GM12865 (cell line): ENCODE results near the gene AQP7.

ENCODE experiments used
- DNase-seq: peaks from one replicate; pipeline ENCODE4 v3.0.0; 2010; ENCODE audit warnings: low read depth
- H3K4me3 ChIP-seq: 2 replicates; pipeline ENCODE4 v1.5.1; 2011; ENCODE audit warnings: mild to moderate bottlenecking, low read depth, low read length, control low read depth
- TF ChIP-seq, protein P1 (sequence below): IDR thresholded peaks from 2 replicates; pipeline ENCODE4 v1.5.1; 2011; ENCODE audit warnings: low read length, control low read depth, low read depth, inconsistent platforms; ENCODE audit not compliant: insufficient read depth; ENCODE audit errors: missing control alignments

AQP7 gene

DNA sequence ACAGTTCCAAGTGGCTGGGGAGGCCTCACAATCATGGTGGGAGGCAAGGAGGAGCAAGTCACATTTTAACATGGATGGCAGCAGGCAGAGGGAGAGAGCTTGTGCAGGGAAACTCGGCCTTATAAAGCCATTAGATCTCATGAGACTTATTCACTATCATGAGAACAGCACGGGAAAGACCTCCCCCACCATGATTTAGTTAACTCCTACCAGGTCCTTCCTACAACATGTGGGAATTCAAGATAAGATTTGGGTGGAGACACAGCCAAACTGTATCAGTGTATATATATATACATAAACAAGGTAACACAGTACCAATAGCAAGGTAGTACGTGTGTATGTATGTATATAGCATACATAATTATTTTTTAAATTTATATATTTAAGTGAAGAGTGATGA, 61.2 kb downstream of the AQP7 start:
- H3K4me3 ChIP-seq, result no peak overlapping the region
- TF ChIP-seq, protein P1, sequence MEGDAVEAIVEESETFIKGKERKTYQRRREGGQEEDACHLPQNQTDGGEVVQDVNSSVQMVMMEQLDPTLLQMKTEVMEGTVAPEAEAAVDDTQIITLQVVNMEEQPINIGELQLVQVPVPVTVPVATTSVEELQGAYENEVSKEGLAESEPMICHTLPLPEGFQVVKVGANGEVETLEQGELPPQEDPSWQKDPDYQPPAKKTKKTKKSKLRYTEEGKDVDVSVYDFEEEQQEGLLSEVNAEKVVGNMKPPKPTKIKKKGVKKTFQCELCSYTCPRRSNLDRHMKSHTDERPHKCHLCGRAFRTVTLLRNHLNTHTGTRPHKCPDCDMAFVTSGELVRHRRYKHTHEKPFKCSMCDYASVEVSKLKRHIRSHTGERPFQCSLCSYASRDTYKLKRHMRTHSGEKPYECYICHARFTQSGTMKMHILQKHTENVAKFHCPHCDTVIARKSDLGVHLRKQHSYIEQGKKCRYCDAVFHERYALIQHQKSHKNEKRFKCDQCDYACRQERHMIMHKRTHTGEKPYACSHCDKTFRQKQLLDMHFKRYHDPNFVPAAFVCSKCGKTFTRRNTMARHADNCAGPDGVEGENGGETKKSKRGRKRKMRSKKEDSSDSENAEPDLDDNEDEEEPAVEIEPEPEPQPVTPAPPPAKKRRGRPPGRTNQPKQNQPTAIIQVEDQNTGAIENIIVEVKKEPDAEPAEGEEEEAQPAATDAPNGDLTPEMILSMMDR, result no peak
- DNase-seq, result no peak

DNA sequence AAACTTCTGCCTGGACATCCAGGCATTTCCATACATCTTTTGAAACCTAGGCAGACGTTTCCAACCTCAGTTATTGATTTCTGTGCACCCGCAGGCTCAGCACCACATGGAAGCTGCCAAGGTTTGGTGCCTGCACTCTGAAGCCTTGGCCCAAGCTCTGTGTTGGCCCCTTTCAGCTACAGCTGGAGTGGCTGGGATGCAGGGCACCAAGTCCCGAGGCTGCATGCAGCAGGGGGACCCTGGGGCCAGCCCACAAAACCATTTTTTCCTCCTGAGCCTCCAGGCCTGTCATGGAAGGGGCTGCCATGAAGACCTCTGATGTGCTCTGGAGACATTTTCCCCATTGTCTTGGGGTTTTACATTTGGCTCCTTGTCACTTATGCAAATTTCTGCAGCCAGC, 62.2 kb downstream of the AQP7 start:
- H3K4me3 ChIP-seq, result no peak overlapping the region
- TF ChIP-seq, protein P1, result no peak
- DNase-seq, result no peak
